ENCODE measurements around the gene SOCS4. TPM values are rescaled to one million over a fixed set of nuclear protein-coding genes. Genes with fewer than 3 reads are reported as not detected.

SOCS4 gene
- total and polyA plus RNA-seq, 2 of the 13 experiments (the other 11 are each of a cell fraction or from before 2014, with no cell fraction given): 4.0 to 10.0 TPM

DNA sequence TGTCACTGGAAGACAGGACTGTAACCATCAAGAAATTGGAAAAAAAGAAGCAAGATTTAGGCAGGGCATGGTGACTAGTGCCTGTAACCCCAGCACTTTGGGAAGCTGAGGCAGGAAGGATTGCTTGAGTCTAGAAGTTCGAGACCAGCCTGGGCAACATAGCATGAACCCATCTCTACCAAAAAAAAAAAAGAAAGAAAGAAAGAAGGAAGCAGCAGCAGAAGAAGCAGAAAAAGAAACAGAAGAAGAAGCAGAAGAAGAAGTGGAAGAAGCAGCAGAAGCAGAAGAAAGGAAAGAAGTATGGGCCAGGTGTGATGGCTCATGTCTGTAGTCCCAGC is 71.5 kb downstream of the SOCS4 start:
- no peak overlapping the region for H3K9ac ChIP-seq (ENCODE audit: insufficient read depth, low read depth, low read length)
- no peaks in the 10 kb centered on the region for H3K36me3 ChIP-seq (replicated peaks in 1 of 2; ENCODE audit: control insufficient read depth in 1 of 2, insufficient read depth in 2 of 2, low read length in 2 of 2)
- peaks cover 23% of the 10 kb centered on the region for H3K4me1 ChIP-seq (ENCODE audit: insufficient read depth, low read length)
- no peaks in the 10 kb centered on the region for H3K9me3 ChIP-seq (ENCODE audit: low read length)
- H3K27ac ChIP-seq (ENCODE audit: extremely low read length, insufficient read depth, low read length): no peak overlapping the region
- H4K20me1 ChIP-seq (ENCODE audit: insufficient read depth, low read length): no peaks in the 10 kb centered on the region
- H3K27me3 ChIP-seq (ENCODE audit: control insufficient read depth in 1 of 2, insufficient read depth in 2 of 2, low read length in 2 of 2): no peaks in the 10 kb centered on the region
- ATAC-seq (no peak), DNase-seq (ENCODE audit: low spot score) (no peak), FAIRE-seq (no peak)
- WGBS (ENCODE audit: low lambda C conversion rate): 96% methylated on average over 1 of the region's 1 CpG
- intact Hi-C loops (cut with micrococcal nuclease; ENCODE audit: unreplicated experiment): no loop called here
- no peak for TF ChIP-seq ZNF747 (CRISPR knock-in tag; IDR thresholded peaks at IDR 0.05; ENCODE audit: borderline replicate concordance)
- TF ChIP-seq ZNF607 (CRISPR knock-in tag; IDR thresholded peaks at IDR 0.05; ENCODE audit: borderline replicate concordance): no peak
- no peak for TF ChIP-seq ZNF546 (CRISPR knock-in tag; conservative IDR thresholded peaks at IDR 0.05)
- TF ChIP-seq ZNF138 (CRISPR knock-in tag; IDR thresholded peaks at IDR 0.05; ENCODE audit: low read depth): no peak
- TF ChIP-seq, protein P1, sequence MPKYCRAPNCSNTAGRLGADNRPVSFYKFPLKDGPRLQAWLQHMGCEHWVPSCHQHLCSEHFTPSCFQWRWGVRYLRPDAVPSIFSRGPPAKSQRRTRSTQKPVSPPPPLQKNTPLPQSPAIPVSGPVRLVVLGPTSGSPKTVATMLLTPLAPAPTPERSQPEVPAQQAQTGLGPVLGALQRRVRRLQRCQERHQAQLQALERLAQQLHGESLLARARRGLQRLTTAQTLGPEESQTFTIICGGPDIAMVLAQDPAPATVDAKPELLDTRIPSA (CRISPR knock-in tag; IDR thresholded peaks at IDR 0.05; ENCODE audit: borderline replicate concordance): no peak
- TF ChIP-seq RAD51 (IDR thresholded peaks at IDR 0.05; ENCODE audit: borderline replicate concordance): no peak
- TF ChIP-seq TAF1 (CRISPR knock-in tag; IDR thresholded peaks at IDR 0.05): no peak
- TF ChIP-seq, protein P2, sequence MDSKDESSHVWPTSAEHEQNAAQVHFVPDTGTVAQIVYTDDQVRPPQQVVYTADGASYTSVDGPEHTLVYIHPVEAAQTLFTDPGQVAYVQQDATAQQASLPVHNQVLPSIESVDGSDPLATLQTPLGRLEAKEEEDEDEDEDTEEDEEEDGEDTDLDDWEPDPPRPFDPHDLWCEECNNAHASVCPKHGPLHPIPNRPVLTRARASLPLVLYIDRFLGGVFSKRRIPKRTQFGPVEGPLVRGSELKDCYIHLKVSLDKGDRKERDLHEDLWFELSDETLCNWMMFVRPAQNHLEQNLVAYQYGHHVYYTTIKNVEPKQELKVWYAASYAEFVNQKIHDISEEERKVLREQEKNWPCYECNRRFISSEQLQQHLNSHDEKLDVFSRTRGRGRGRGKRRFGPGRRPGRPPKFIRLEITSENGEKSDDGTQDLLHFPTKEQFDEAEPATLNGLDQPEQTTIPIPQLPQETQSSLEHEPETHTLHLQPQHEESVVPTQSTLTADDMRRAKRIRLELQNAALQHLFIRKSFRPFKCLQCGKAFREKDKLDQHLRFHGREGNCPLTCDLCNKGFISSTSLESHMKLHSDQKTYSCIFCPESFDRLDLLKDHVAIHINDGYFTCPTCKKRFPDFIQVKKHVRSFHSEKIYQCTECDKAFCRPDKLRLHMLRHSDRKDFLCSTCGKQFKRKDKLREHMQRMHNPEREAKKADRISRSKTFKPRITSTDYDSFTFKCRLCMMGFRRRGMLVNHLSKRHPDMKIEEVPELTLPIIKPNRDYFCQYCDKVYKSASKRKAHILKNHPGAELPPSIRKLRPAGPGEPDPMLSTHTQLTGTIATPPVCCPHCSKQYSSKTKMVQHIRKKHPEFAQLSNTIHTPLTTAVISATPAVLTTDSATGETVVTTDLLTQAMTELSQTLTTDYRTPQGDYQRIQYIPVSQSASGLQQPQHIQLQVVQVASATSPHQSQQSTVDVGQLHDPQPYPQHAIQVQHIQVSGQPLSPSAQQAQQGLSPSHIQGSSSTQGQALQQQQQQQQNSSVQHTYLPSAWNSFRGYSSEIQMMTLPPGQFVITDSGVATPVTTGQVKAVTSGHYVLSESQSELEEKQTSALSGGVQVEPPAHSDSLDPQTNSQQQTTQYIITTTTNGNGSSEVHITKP (CRISPR knock-in tag; IDR thresholded peaks at IDR 0.05; ENCODE audit: low read depth): no peak
- no peak for TF ChIP-seq BRF2 (CRISPR knock-in tag; IDR thresholded peaks at IDR 0.05)
- CTCF ChIA-PET (ENCODE audit: low intra/inter-chr PET ratio, low total read pairs): no interaction called here
- no peaks in the 10 kb centered on the region for H3K79me2 ChIP-seq (ENCODE audit: insufficient read depth, low read length)
- H3K4me3 ChIP-seq (replicated peaks in 1 of 3; ENCODE audit: insufficient read depth in 1 of 3, low read depth in 2 of 3, low read length in 3 of 3): no peak overlapping the region
- no peak overlapping the region for H2AFZ ChIP-seq (ENCODE audit: low read length)
- no peak overlapping the region for H3K4me2 ChIP-seq (ENCODE audit: low read depth, low read length)
- BruUV-seq (replicated peaks): no TSS peak
- in situ Hi-C loops (cut with HindIII; ENCODE audit: extremely low pct_ligation_motif_present, low pct_unique_long_range_greater_than_20kb): no loop called here
- POLR2A ChIA-PET: no interaction called here

Other genes starting within 250 kb of the SOCS4 start
- 25.2 and 33.2 TPM in 2 replicates for gene GCH1, start 124.4 kb upstream of the SOCS4 start, total RNA-seq (2016; rRNA removed; fragmentation: Illumina TruSeq; extraction: Trizol)
- 13.7 and 15.0 TPM in 2 replicates for gene GCH1, start 124.4 kb upstream of the SOCS4 start, polyA plus RNA-seq (2011; rRNA removed)
- gene WDHD1, start 137 bp upstream of the SOCS4 start, total RNA-seq (2016; rRNA removed; fragmentation: Illumina TruSeq; extraction: Trizol): 27.5 and 44.4 TPM in 2 replicates
- gene WDHD1, start 137 bp upstream of the SOCS4 start, polyA plus RNA-seq (2011; rRNA removed): 3.5 and 5.5 TPM in 2 replicates
- 27.8 and 34.7 TPM in 2 replicates for gene MAPK1IP1L, start 24.4 kb downstream of the SOCS4 start, total RNA-seq (2016; rRNA removed; fragmentation: Illumina TruSeq; extraction: Trizol)
- gene MAPK1IP1L, start 24.4 kb downstream of the SOCS4 start, polyA plus RNA-seq (2011; rRNA removed): 68.4 and 75.0 TPM in 2 replicates
- 5.0 and 6.3 TPM in 2 replicates for gene LGALS3, start 102.0 kb downstream of the SOCS4 start, total RNA-seq (2016; rRNA removed; fragmentation: Illumina TruSeq; extraction: Trizol)
- gene LGALS3, start 102.0 kb downstream of the SOCS4 start, polyA plus RNA-seq (2011; rRNA removed): 92.2 and 97.4 TPM in 2 replicates
- gene DLGAP5, start 164.3 kb downstream of the SOCS4 start, total RNA-seq (2016; rRNA removed; fragmentation: Illumina TruSeq; extraction: Trizol): 55.8 and 80.1 TPM in 2 replicates
- 4.4 and 7.7 TPM in 2 replicates for gene DLGAP5, start 164.3 kb downstream of the SOCS4 start, polyA plus RNA-seq (2011; rRNA removed)
- 13.5 and 15.5 TPM in 2 replicates for gene FBXO34, start 244.2 kb downstream of the SOCS4 start, total RNA-seq (2016; rRNA removed; fragmentation: Illumina TruSeq; extraction: Trizol)
- gene FBXO34, start 244.2 kb downstream of the SOCS4 start, polyA plus RNA-seq (2011; rRNA removed): 8.8 and 9.1 TPM in 2 replicates